GM18861 (cell line): ENCODE data around the gene SPINDOC.
"Not testable (repeated sequence)": the region's sequence is repeated elsewhere in the genome, so short reads cannot be mapped to it uniquely, and the experiment has no call there.

Source experiments
- ATAC-seq: cut with Tn5 transposase; IDR thresholded peaks from one replicate; pipeline ENCODE4 v1.9.1; 2021; ENCODE audit not compliant: unreplicated experiment

Gene SPINDOC, protein sequence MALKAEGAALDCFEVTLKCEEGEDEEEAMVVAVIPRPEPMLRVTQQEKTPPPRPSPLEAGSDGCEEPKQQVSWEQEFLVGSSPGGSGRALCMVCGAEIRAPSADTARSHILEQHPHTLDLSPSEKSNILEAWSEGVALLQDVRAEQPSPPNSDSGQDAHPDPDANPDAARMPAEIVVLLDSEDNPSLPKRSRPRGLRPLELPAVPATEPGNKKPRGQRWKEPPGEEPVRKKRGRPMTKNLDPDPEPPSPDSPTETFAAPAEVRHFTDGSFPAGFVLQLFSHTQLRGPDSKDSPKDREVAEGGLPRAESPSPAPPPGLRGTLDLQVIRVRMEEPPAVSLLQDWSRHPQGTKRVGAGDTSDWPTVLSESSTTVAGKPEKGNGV

GRCh38 chr11:63813035-63813562, at the start of gene SPINDOC:
Gene SPINDOC (plus strand): TSS chr11:63813456. CDS start chr11:63813687, 231 bp downstream.
- peak; percentile 77 for ATAC-seq

GRCh38 chr11:63763496-63764339, 49.5 kb upstream of the SPINDOC start:
- ATAC-seq: no peak

- ATAC-seq: no peak
Measured at GRCh38 chr11:63764340-63764678, 48.9 kb upstream of the SPINDOC start.

- no peak for ATAC-seq
Measured at GRCh38 chr11:63764679-63765647, 48.3 kb upstream of the SPINDOC start.

- ATAC-seq: no peak
Measured at GRCh38 chr11:63765688-63766241, 47.5 kb upstream of the SPINDOC start.

DNA sequence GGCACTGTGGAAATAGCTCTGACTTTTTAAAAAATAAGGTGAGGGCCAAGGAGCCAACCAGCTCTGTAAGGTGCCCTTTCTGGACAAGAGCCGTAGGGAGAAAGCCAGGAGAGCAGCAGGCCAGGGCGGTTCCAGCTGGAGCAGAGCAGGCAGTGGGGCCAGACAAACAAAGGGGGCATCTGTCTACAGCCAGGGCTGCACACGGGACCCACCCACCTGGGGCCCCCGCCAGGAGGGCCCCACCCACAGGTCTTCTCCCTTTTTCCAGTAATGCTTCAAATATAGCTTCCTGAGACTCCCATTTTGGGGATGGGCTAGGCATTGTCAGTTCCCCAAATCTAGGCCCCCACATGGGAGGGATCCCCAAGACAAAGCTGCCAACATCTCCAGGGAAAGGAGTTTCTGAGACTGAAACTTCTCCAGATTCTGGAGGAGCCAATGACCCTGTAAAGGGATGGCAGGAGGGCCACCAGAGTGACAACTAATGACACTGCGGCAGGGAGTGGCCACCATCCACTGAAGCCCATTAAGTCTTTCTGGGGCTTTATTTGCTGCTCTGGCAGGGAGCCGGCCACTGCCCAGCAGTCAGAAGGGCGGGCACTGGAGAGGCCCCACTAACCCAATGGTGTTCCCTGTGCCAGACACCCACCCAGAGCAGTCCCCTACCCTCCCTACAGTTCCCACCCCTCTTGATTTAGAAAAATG, 46.6 kb upstream of the SPINDOC start:
- ATAC-seq: no peak

DNA sequence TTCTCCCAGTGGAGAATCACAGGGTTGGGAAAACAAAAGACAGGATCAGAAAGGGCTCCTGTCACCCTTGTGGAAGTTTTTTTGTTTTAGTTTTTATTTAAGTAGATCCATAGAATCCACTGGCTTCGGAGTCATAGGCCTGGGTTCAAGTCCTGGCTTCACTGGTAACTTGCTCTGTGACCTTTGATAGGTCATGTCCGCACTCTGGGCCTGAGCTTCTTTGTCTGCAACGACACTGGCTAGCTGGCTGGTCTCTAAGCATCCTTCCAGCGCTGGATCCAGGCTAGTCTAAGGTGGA, 46.0 kb upstream of the SPINDOC start:
- no peak for ATAC-seq

DNA sequence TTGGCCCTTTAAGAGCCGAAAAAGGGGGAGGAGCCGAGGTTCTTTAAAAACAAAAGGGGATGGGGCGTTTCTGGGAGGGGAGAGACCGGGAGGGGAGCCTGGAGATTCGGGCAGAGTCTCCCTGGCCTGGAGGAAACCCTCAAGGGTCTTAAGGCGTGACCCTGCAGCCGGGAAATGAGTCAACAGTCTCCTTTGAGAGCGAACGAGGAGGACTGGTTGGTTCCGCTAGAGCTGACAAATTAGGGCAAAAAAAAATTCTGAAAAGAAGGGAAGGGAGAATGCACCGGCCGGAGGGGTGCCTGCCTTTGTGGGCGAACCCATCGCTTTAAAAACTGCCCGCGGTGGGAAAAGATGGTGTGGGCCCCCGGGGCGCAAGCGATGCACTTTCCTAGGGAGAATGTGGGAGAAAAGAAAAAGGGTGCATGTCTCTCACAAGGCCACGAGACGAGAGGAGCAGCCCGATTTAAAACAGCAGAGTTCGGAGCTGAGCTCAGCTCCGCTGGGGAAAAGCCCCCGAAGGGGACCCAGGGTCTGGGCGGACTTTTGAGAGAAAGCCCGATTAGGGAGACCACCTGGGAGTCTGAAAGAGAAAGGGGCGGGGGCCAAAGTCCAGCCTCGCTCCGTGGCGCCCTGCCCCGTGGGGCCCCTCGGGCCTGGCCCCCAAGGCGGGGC, 45.6 kb upstream of the SPINDOC start:
- no peak for ATAC-seq

GRCh38 chr11:63768237-63769041, 44.8 kb upstream of the SPINDOC start, which contains the start of gene ZFTA:
Gene ZFTA (minus strand): TSS chr11:63768775. CDS start chr11:63768622, 153 bp downstream.
- peak; percentile 57 for ATAC-seq

GRCh38 chr11:63769042-63769713, 44.1 kb upstream of the SPINDOC start:
- ATAC-seq: peak; percentile 19

- no peak for ATAC-seq
Measured at GRCh38 chr11:63769714-63770455, 43.4 kb upstream of the SPINDOC start.

DNA sequence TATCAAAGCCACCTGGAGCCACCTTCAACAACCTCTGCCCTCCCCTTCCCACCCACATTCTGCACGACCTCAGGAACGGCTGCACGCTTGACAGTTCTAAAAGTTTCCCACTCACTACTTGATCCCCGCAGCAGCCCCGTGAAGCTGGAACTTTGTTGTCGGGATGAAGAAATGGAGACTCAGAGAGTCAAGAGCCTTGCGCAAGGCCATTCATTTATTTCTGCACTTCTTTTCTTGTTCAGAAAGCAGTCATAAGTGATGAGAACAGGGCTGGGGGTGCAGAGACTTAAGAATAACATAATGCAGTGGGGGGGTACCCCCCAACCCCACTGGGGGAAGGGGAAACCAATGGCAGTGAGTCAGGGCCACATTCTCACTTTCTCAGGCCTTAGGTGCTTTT, 42.5 kb upstream of the SPINDOC start:
- ATAC-seq: no peak

GRCh38 chr11:63771741-63772318, 41.4 kb upstream of the SPINDOC start:
- ATAC-seq: not testable (repeated sequence)

DNA sequence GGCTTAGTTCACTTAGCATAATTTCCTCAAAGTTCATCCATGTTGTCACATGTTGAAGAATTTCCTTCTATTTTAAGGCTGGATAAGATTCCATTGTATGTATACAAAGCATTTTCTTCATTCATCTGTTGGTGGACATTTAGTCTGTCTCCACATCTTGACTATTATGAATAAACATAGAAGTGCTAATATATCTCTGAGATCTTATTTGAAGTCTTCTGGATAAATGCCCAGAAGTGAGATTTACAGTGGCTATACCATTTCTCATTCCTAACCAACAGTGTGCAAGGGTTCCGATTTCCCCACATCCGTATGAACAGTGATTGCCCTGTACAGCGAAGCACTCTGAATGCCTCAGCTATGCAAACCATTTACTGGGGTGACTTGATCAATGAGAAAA, 38.1 kb upstream of the SPINDOC start:
- no peak for ATAC-seq

GRCh38 chr11:63779039-63779438, 34.2 kb upstream of the SPINDOC start:
- no peak for ATAC-seq

DNA sequence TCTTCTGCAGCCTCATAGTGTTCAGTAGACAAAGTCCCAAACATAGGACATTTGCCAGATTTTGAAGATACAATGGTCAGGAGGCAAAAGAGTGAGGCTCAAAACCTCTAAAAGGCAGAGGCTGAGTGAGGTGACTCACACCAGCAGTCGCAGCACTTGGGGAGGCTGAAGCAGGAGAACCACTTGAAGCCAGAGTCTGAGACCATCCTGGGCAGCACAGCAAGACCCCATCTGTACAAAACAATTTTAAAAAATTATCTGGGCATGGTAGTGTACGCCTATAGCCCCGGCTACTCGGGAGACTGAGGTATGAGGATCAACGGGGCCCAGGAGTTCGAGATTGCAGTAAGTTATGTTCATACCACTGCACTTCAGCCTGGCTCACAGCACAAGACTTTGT, 30.5 kb upstream of the SPINDOC start:
- no peak for ATAC-seq
